ENCODE measurements around the gene CZIB. TPM values are rescaled to one million over a fixed set of nuclear protein-coding genes. Genes with fewer than 3 reads are reported as not detected.
A peak's percentile ranks its signal among the peaks of the same experiment; 100 is the strongest.

The CZIB gene
- total and polyA plus RNA-seq, 2 of the 13 experiments (the other 11 are each of a cell fraction or from before 2014, with no cell fraction given) = 49.2 to 67.0 TPM

GRCh38 chr1:53196017-53196484 lies 24.4 kb downstream of the CZIB start:
- WGBS (ENCODE audit: low lambda C conversion rate) = 9% methylated on average over 9 of the region's 9 CpGs
- POLR2A ChIA-PET = interaction anchor here (0.9 to 2.0 kb wide), 10 partner anchors 12 to 181 kb away, joined by 3 to 17 read pairs (median 4); partner anchors contain the start of gene MAGOH
- TF ChIP-seq ATAD3A (CRISPR knock-in tag; IDR thresholded peaks at IDR 0.05) (no peak), SSRP1 (CRISPR knock-in tag; IDR thresholded peaks at IDR 0.05) (peak; percentile 65), EP300 (IDR thresholded peaks at IDR 0.05; ENCODE audit: low read depth in 2 of 2, low read length in 2 of 2) (peak in 1 of 2 experiments; percentile 29; a peak in 1 of 4 replicates), EP300 (CRISPR knock-in tag; IDR thresholded peaks at IDR 0.05; ENCODE audit: borderline replicate concordance) (no peak), CHD4 (IDR thresholded peaks at IDR 0.05; ENCODE audit: borderline replicate concordance, low read length) (0 out of 2 replicates have a peak, but pooled peaks have one; percentile 18), RXRA (CRISPR knock-in tag; IDR thresholded peaks at IDR 0.05) (peak; percentile 84), NKX3-1 (CRISPR knock-in tag; IDR thresholded peaks at IDR 0.05) (no peak), ZNF282 (IDR thresholded peaks at IDR 0.05; ENCODE audit: partially characterized antibody) (no peak), NR2C2 (CRISPR knock-in tag; IDR thresholded peaks at IDR 0.05; ENCODE audit: borderline replicate concordance) (peak; percentile 37; the same call in 1 of the 2 replicates), SKI (IDR thresholded peaks at IDR 0.05; ENCODE audit: partially characterized antibody) (peak; percentile 40), MAF1 (CRISPR knock-in tag; IDR thresholded peaks at IDR 0.05; ENCODE audit: borderline replicate concordance) (no peak), GATAD2A (CRISPR knock-in tag; IDR thresholded peaks at IDR 0.05) (peak; percentile 77), MED1 (CRISPR knock-in tag; IDR thresholded peaks at IDR 0.05) (peak; percentile 43; the same call in 1 of the 2 replicates), MEF2D (CRISPR knock-in tag; IDR thresholded peaks at IDR 0.05) (peak; percentile 73; the same call in 1 of the 2 replicates), FOXA3 (CRISPR knock-in tag; IDR thresholded peaks at IDR 0.05) (peak; percentile 53), FLYWCH1 (CRISPR knock-in tag; IDR thresholded peaks at IDR 0.05) (no peak), FOSL2 (CRISPR knock-in tag; IDR thresholded peaks at IDR 0.05) (0 out of 2 replicates have a peak, but pooled peaks have one; percentile 41), HES4 (CRISPR knock-in tag; IDR thresholded peaks at IDR 0.05; ENCODE audit: borderline replicate concordance) (no peak), ATF2 (CRISPR knock-in tag; IDR thresholded peaks at IDR 0.05) (no peak), PHF21A (CRISPR knock-in tag; IDR thresholded peaks at IDR 0.05) (0 out of 2 replicates have a peak, but pooled peaks have one; percentile 33), HNF4G (IDR thresholded peaks at IDR 0.05; ENCODE audit: borderline replicate concordance, low read depth, low read length) (no peak), HNF4G (CRISPR knock-in tag; IDR thresholded peaks at IDR 0.05; ENCODE audit: borderline replicate concordance, low read depth) (0 out of 2 replicates have a peak, but pooled peaks have one; percentile 17), HNF4A (CRISPR knock-in tag; IDR thresholded peaks at IDR 0.05) (peak; percentile 83), ZKSCAN5 (CRISPR knock-in tag; IDR thresholded peaks at IDR 0.05) (no peak), RXRB (CRISPR knock-in tag; IDR thresholded peaks at IDR 0.05; ENCODE audit: borderline replicate concordance) (peak; percentile 95), SMAD3 (CRISPR knock-in tag; IDR thresholded peaks at IDR 0.05) (no peak; the same call in 1 of the 2 replicates), MIXL1 (CRISPR knock-in tag; IDR thresholded peaks at IDR 0.05) (0 out of 2 replicates have a peak, but pooled peaks have one; percentile 67), ZBTB3 (CRISPR knock-in tag; IDR thresholded peaks at IDR 0.05; ENCODE audit: borderline replicate concordance, low read depth) (0 out of 2 replicates have a peak, but pooled peaks have one; percentile 15), PPARG (CRISPR knock-in tag; conservative IDR thresholded peaks at IDR 0.05) (peak; percentile 96)

More at GRCh38 chr1:53196017-53196484, 24.4 kb downstream of the CZIB start:
- Histone ChIP-seq H3K4me3 (replicated peaks in 1 of 3; ENCODE audit: insufficient read depth in 1 of 3, low read depth in 2 of 3, low read length in 3 of 3) (peak overlapping the region; percentile 84 to 91 (median 91)), H3K79me2 (ENCODE audit: insufficient read depth, low read length) (peaks cover 17% of the 10 kb centered on the region), H2AFZ (ENCODE audit: low read length) (peak overlapping the region; percentile 39), H3K4me1 (ENCODE audit: insufficient read depth, low read length) (peaks cover 54% of the 10 kb centered on the region), H3K4me2 (ENCODE audit: low read depth, low read length) (peak overlapping the region; percentile 74), H4K20me1 (ENCODE audit: insufficient read depth, low read length) (no peaks in the 10 kb centered on the region), H3K9me3 (ENCODE audit: low read length) (no peaks in the 10 kb centered on the region), H3K27ac (ENCODE audit: extremely low read length, insufficient read depth, low read length) (peak overlapping the region; percentile 87), H3K9ac (ENCODE audit: insufficient read depth, low read depth, low read length) (peak overlapping the region; percentile 95), H3K27me3 (ENCODE audit: control insufficient read depth in 1 of 2, insufficient read depth in 2 of 2, low read length in 2 of 2) (no peaks in the 10 kb centered on the region; a peak in 1 of 5 replicates), H3K36me3 (replicated peaks in 1 of 2; ENCODE audit: control insufficient read depth in 1 of 2, insufficient read depth in 2 of 2, low read length in 2 of 2) (no peaks in the 10 kb centered on the region; a peak in 1 of 5 replicates)
- ATAC-seq = peak; percentile 78
- FAIRE-seq = peak; percentile 70
- TSS peak; percentile 61 for BruUV-seq (replicated peaks)
- CTCF ChIA-PET (ENCODE audit: low intra/inter-chr PET ratio, low total read pairs) = no interaction called here
- in situ Hi-C loops (cut with HindIII; ENCODE audit: extremely low pct_ligation_motif_present, low pct_unique_long_range_greater_than_20kb) (no loop called here), intact Hi-C loops (cut with micrococcal nuclease; ENCODE audit: unreplicated experiment) (loop anchor here (2.0 kb wide), 1 partner anchor 25 kb away; the partner anchor contains the start of gene CZIB)
- DNase-seq (ENCODE audit: low spot score) = peak; percentile 54

All from HepG2 (cell line).